Measurements from ENCODE around the gene IGFN1. TPM values are rescaled to one million over a fixed set of nuclear protein-coding genes. Genes with fewer than 3 reads are reported as not detected.

Gene IGFN1
- total and polyA plus RNA-seq, 2 donors (not counting 3 experiments of a cell fraction or from before 2014, with no cell fraction given) = not detected

- no peak overlapping the region for H3K9ac ChIP-seq (replicated peaks; ENCODE audit: extremely low read depth, insufficient read depth, low read length)
- H3K4me3 ChIP-seq (replicated peaks in 1 of 3; ENCODE audit: insufficient read depth in 1 of 3, low read depth in 1 of 3, low read length in 3 of 3) = no peak overlapping the region
- FAIRE-seq (no peak), DNase-seq (ENCODE audit: low read depth, low spot score) (no peak)
- H3K4me2 ChIP-seq (ENCODE audit: insufficient read depth, low read length) = no peak overlapping the region
- ChIA-PET POLR2A (no interaction called here), CTCF (interaction anchor here (1.9 kb wide), 1 partner anchor 18 kb away, joined by 9 read pairs; no protein-coding TSS in a partner anchor)
- no peak for TF ChIP-seq JUN (IDR thresholded peaks at IDR 0.05; ENCODE audit: borderline replicate concordance, insufficient read depth, insufficient read length, low read depth)
- no peak for TF ChIP-seq MYC (IDR thresholded peaks at IDR 0.05; ENCODE audit: low read depth, low read length)
- no peak for TF ChIP-seq CTCF (IDR thresholded peaks at IDR 0.05; ENCODE audit: extremely low read depth in 1 of 2, insufficient read depth in 1 of 2, low read depth in 1 of 2, low read length in 2 of 2)
- TF ChIP-seq GATA2 (IDR thresholded peaks at IDR 0.05; ENCODE audit: insufficient read depth, insufficient read length, low read depth, low read length) = no peak
- no peak for TF ChIP-seq MAX (IDR thresholded peaks at IDR 0.05; ENCODE audit: insufficient read depth, insufficient read length)
- TF ChIP-seq FOS (IDR thresholded peaks at IDR 0.05; ENCODE audit: borderline replicate concordance, insufficient read depth, low read length) = no peak
- H2AFZ ChIP-seq (ENCODE audit: low read depth, low read length) = no peak overlapping the region
- H3K36me3 ChIP-seq (ENCODE audit: control insufficient read depth in 2 of 2, extremely low read depth in 1 of 2, insufficient read depth in 2 of 2, low read length in 2 of 2) = no peaks in the 10 kb centered on the region
- H4K20me1 ChIP-seq (replicated peaks; ENCODE audit: control insufficient read depth, extremely low read depth, insufficient read depth, low read length) = no peaks in the 10 kb centered on the region
- no peaks in the 10 kb centered on the region for H3K9me3 ChIP-seq (replicated peaks; ENCODE audit: control insufficient read depth, insufficient read depth, low read length)
- no peaks in the 10 kb centered on the region for H3K9me1 ChIP-seq (replicated peaks; ENCODE audit: control insufficient read depth, extremely low read depth, insufficient read depth, low read length)
- H3K4me1 ChIP-seq (ENCODE audit: control insufficient read depth, extremely low read depth, insufficient read depth, low read length) = peaks cover 9% of the 10 kb centered on the region
- BruUV-seq (replicated peaks) = no TSS peak
- dilution Hi-C loops (cut with MboI; ENCODE audit: extremely low pct_ligation_motif_present, low sequenced_read_pairs) (no loop called here), intact Hi-C loops (cut with micrococcal nuclease) (no loop called here)
- peaks cover 14 to 19% of the 10 kb centered on the region in 2 experiments for H3K27me3 ChIP-seq (ENCODE audit: control insufficient read depth in 2 of 2, insufficient read depth in 2 of 2, low read length in 2 of 2)
- H3K79me2 ChIP-seq (ENCODE audit: control insufficient read depth, insufficient read depth, low read length) = no peaks in the 10 kb centered on the region
- H3K27ac ChIP-seq (ENCODE audit: insufficient read depth, low read depth, low read length) = no peak overlapping the region
Observed at GRCh38 chr1:201167041-201167991, 23.3 kb upstream of the IGFN1 start.

Data from endothelial cell of umbilical vein (primary cell).